Activated T-cell treated with anti-CD3 and anti-CD28 coated beads, Interleukin-2, amount 50 U/mL, for 24 hours (primary cell): ENCODE measurements around the gene HSD17B12.

Experiments used
- DNase-seq: peaks from one replicate; pipeline ENCODE4 v3.0.0-alpha.2; 2020
- H3K27ac Mint-ChIP-seq: 2 replicates; pipeline ENCODE4 v1.8.0; 2020; ENCODE audit warnings: mild to moderate bottlenecking, mixed read lengths
- H3K27me3 Mint-ChIP-seq: 2 replicates; pipeline ENCODE4 v1.8.0; 2020; ENCODE audit warnings: mixed read lengths
- H3K36me3 Mint-ChIP-seq: 2 replicates; pipeline ENCODE4 v1.8.0; 2020; ENCODE audit warnings: low read depth, mixed read lengths
- H3K4me1 Mint-ChIP-seq: 2 replicates; pipeline ENCODE4 v1.8.0; 2020; ENCODE audit warnings: low read depth, mixed read lengths
- H3K4me3 Mint-ChIP-seq: 2 replicates; pipeline ENCODE4 v1.8.0; 2020; ENCODE audit warnings: mild to moderate bottlenecking, moderate library complexity, mixed read lengths
- H3K9me3 Mint-ChIP-seq: 2 replicates; pipeline ENCODE4 v1.8.0; 2020; ENCODE audit warnings: mixed read lengths

The HSD17B12 gene

DNA sequence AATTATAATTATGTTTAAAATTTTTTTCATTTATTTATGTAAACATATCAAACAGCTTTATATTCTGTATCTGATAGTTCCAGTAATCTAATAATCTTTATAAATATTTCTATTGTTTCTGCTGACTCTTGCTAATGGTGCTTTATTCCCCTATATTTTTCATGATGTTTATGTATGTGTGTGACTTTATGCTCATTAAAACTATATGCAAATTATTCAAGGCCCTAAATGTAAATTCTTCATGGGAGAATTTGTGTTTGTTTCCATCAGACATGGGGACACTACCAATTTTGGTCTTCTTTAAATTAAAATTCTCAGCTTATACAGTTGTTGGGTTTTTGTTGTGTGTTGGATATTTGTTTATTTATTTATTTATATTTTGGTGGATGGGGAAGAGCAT, 186.4 kb downstream of the HSD17B12 start:
- peaks cover 36% of the 10 kb centered on the region for H3K27me3 Mint-ChIP-seq
- H3K36me3 Mint-ChIP-seq, result no peaks in the 10 kb centered on the region
- no peak for DNase-seq
- H3K9me3 Mint-ChIP-seq, result peaks cover 4% of the 10 kb centered on the region
- H3K27ac Mint-ChIP-seq, result no peak overlapping the region
- peaks cover 31% of the 10 kb centered on the region for H3K4me1 Mint-ChIP-seq
- H3K4me3 Mint-ChIP-seq, result no peak overlapping the region

DNA sequence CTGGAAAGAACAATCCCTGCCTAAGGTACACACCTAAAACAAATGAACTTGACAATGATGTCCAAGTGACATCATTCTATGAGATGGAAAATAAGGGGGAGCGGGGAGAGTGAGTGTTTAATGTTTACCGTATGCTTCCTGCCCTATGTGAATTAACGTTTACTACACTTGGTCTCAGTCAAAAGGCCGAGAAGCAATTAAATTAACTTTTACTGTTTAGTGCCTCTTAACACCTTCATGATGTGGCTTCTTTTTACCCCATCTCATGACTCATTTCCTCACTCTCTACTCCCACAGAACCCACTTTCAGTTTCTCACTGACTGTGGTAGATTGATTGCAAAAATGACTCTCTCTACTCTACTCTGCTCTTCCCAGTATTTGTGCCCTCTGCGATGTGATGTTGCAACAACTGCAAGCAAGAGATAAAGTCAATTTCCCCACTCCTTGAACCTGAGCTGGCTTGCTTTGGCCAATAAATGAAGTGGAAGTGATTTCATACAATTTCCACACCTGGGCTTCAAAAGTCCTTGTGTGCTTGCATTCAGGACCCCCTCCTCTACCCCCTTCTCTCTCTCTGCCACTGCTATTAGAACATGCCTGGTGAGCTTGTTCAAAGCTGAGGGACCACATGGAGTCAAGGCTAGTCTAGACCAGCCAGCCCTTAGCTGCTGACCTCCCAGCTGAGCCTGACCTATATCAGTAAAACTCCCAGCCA, 188.5 kb downstream of the HSD17B12 start:
- DNase-seq, result peak; percentile 52

GRCh38 chr11:43871051-43871450, 190.5 kb downstream of the HSD17B12 start:
- Mint-ChIP-seq H3K27ac (no peak overlapping the region), H3K4me3 (no peak overlapping the region), H3K27me3 (peaks cover 49% of the 10 kb centered on the region), H3K36me3 (no peaks in the 10 kb centered on the region), H3K9me3 (no peaks in the 10 kb centered on the region), H3K4me1 (peaks cover 31% of the 10 kb centered on the region)
- DNase-seq, result no peak

More for the DNA sequence above, 188.5 kb downstream of the HSD17B12 start:
- Mint-ChIP-seq H3K27ac (peak overlapping the region; percentile 86), H3K27me3 (peaks cover 51% of the 10 kb centered on the region), H3K36me3 (no peaks in the 10 kb centered on the region), H3K4me1 (peaks cover 31% of the 10 kb centered on the region), H3K9me3 (no peaks in the 10 kb centered on the region), H3K4me3 (peak overlapping the region; percentile 12)

DNA sequence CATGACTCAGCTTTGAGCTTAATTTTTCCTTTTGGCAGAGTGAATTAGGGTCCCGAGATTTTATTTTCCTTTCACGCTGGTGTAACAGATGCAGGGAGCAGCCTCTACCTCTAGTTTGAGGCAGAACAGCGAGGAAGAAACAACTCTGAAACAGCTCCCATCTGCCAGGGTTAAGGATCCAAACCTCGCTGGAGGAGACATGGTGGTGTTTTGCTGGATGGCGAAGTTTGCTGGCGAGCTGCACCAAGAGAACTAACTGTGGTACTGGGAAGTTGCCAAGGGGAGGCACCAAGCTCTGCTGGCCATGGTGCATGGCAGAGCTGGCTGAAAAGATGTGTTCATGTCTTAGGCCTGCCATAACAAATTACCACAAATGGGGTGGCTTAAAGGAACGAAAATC, 192.5 kb downstream of the HSD17B12 start:
- no peaks in the 10 kb centered on the region for H3K36me3 Mint-ChIP-seq
- no peak for DNase-seq
- peaks cover 60% of the 10 kb centered on the region for H3K27me3 Mint-ChIP-seq
- peaks cover 23% of the 10 kb centered on the region for H3K4me1 Mint-ChIP-seq
- no peaks in the 10 kb centered on the region for H3K9me3 Mint-ChIP-seq
- no peak overlapping the region for H3K27ac Mint-ChIP-seq
- H3K4me3 Mint-ChIP-seq, result no peak overlapping the region

DNA sequence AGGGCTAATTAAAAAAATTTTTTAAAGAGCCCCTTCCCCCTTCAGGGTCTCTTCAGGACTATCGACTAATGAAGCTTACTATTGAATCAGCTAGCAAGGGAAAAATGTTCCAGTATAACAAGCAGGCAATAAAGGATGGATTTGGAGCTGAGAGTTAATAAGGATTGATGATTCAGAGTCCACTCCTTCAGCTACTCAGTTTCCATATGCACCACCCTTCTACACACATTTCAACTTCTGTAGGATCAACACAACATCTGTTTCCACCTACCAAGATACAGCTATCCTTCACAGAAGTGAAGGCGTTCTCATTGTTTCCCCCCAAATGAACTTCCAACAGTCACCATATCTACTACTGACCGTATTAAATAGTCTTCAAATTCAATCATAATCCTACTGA, 193.5 kb downstream of the HSD17B12 start:
- Mint-ChIP-seq H3K4me3 (no peak overlapping the region), H3K36me3 (no peaks in the 10 kb centered on the region), H3K27ac (no peak overlapping the region), H3K9me3 (no peaks in the 10 kb centered on the region), H3K4me1 (peaks cover 13% of the 10 kb centered on the region), H3K27me3 (peaks cover 63% of the 10 kb centered on the region)
- DNase-seq, result no peak

DNA sequence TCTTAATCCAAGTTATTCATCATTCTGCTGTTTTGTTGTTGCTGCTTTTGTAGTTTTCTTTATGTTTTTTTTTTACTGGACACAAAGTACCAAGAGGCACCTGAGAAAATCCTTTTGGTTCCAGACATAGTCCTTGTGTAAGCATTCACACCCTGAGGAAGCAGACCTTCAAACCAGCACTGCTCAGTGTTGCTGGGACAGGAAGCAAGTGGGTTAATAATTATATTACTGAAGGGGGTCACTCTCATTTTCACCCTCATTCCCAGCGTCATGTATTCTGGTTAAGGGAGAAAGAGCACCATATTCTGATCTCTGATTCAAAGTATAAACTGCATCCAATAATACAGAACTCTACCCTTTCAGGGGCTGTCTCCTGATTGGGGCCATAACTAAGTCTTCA, 194.2 kb downstream of the HSD17B12 start:
- peaks cover 63% of the 10 kb centered on the region for H3K27me3 Mint-ChIP-seq
- H3K27ac Mint-ChIP-seq, result no peak overlapping the region
- H3K4me3 Mint-ChIP-seq, result no peak overlapping the region
- H3K4me1 Mint-ChIP-seq, result peaks cover 9% of the 10 kb centered on the region
- DNase-seq, result no peak
- no peaks in the 10 kb centered on the region for H3K9me3 Mint-ChIP-seq
- no peaks in the 10 kb centered on the region for H3K36me3 Mint-ChIP-seq

- Mint-ChIP-seq H3K27ac (peak overlapping the region; percentile 92), H3K4me1 (peaks cover 30% of the 10 kb centered on the region), H3K9me3 (peaks cover 3% of the 10 kb centered on the region), H3K4me3 (peak overlapping the region; percentile 98), H3K27me3 (peaks cover 23% of the 10 kb centered on the region), H3K36me3 (peaks cover 35% of the 10 kb centered on the region)
- no peak for DNase-seq
Observed at GRCh38 chr11:43879789-43880639, 199.5 kb downstream of the HSD17B12 start.

DNA sequence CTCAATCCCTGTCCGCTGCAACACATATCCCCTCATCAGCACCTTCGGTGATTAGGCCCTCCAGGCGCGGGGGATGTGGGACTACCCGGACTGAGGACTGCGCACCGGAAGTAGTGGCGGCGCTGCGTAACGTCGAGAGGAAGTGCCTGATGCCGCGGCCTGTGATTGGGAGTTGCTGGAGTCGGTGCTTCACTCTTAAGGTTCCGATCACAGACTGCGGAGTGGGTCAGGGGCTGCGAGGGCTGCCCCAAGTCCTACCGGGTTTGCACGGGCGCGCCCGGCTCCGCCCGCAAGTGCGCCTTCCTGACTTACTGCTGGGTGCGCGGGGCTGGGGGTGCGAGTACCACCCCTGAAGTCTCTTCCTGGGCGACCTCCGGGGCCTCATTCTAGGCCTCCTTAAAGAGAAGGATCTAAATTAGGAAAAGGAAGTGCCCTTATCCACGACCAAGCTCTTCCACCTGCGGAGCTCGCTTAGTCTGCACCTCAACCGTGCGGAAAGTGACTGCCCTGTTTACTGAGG, 200.2 kb downstream of the HSD17B12 start, which contains the start of gene ALKBH3:
ALKBH3 (plus strand) TSS at position 192 of the 520 bp plus-strand sequence. CDS start 1,822 bp downstream, outside the sequence.
- peaks cover 3% of the 10 kb centered on the region for H3K9me3 Mint-ChIP-seq
- H3K27ac Mint-ChIP-seq, result peak within 1 kb of the TSS; percentile 92
- H3K4me3 Mint-ChIP-seq, result peak within 1 kb of the TSS; percentile 98
- H3K4me1 Mint-ChIP-seq, result peaks cover 30% of the 10 kb centered on the region
- H3K27me3 Mint-ChIP-seq, result peaks cover 16% of the 10 kb centered on the region
- H3K36me3 Mint-ChIP-seq, result peaks cover 42% of the 10 kb centered on the region
- peak; percentile 94 for DNase-seq

DNA sequence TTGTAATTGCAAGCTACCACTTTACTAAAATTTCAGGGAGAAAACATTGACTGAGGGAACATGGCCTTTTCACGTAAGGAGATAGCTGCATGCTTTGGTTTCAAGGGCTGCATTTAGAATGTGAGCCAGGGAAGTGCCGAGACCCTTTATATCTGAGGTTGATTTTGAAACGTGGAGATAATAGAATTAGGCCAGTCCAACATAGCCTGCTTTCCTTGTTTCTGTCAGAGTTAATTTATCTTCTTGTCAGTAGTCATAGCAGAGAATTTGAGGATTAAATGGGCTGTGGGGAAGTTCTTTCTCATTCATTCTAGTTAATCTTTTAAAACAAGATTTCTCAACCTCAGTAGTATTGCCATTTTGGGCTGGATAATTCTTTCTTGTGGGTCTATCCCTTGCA, 212.3 kb downstream of the HSD17B12 start:
- H3K36me3 Mint-ChIP-seq, result peaks cover 95% of the 10 kb centered on the region
- no peaks in the 10 kb centered on the region for H3K27me3 Mint-ChIP-seq
- no peak overlapping the region for H3K27ac Mint-ChIP-seq
- no peaks in the 10 kb centered on the region for H3K9me3 Mint-ChIP-seq
- DNase-seq, result no peak
- no peak overlapping the region for H3K4me3 Mint-ChIP-seq
- peaks cover 2% of the 10 kb centered on the region for H3K4me1 Mint-ChIP-seq

GRCh38 chr11:43894546-43894945, 214.0 kb downstream of the HSD17B12 start:
- H3K36me3 Mint-ChIP-seq, result peaks cover 96% of the 10 kb centered on the region
- no peak overlapping the region for H3K27ac Mint-ChIP-seq
- H3K4me1 Mint-ChIP-seq, result peaks cover 2% of the 10 kb centered on the region
- DNase-seq, result no peak
- no peaks in the 10 kb centered on the region for H3K27me3 Mint-ChIP-seq
- no peaks in the 10 kb centered on the region for H3K9me3 Mint-ChIP-seq
- H3K4me3 Mint-ChIP-seq, result no peak overlapping the region

- Mint-ChIP-seq H3K4me1 (no peaks in the 10 kb centered on the region), H3K36me3 (peaks cover 92% of the 10 kb centered on the region), H3K4me3 (no peak overlapping the region), H3K9me3 (no peaks in the 10 kb centered on the region), H3K27ac (no peak overlapping the region), H3K27me3 (no peaks in the 10 kb centered on the region)
- no peak for DNase-seq
Observed at GRCh38 chr11:43895601-43896000, 215.1 kb downstream of the HSD17B12 start.

DNA sequence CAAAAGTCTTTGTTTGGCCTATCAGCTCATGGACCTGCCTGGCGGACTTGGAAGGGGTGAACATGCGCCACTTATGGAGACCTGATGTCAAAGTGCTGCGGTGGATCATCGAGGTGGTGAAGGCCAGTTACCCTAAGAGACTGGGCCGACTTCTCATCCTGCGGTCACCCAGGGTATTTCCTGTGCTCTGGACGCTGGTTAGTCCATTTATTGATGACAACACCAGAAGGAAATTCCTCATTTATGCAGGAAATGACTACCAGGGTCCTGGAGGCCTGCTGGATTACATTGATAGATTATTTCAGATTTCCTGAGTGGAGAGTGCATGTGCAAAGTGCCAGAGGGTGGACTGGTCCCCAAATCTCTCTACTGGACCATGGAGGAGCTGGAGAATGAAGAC, 218.0 kb downstream of the HSD17B12 start:
- Mint-ChIP-seq H3K36me3 (peaks cover 93% of the 10 kb centered on the region), H3K9me3 (no peaks in the 10 kb centered on the region), H3K4me3 (no peak overlapping the region), H3K4me1 (no peaks in the 10 kb centered on the region), H3K27ac (no peak overlapping the region), H3K27me3 (no peaks in the 10 kb centered on the region)
- DNase-seq, result no peak

DNA sequence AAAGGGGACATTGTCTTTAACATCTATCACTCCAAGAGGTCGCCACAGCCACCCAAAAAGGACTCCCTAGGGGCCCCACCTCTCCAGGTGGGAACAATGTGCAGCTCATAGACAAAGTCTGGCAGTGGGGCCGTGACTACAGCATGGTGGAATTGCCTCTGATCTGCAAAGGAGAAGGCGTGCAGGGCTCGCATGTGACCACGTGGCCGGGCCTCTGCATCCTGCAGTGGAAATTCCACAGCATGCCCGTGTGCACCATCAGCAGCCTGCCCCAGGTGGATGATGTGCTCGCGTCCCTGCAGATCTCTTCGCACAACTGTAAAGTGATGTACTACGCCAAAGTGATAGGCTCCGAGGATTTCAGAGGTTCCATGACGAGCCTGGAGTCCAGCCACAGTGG, 218.6 kb downstream of the HSD17B12 start:
- peaks cover 93% of the 10 kb centered on the region for H3K36me3 Mint-ChIP-seq
- H3K4me3 Mint-ChIP-seq, result no peak overlapping the region

DNA sequence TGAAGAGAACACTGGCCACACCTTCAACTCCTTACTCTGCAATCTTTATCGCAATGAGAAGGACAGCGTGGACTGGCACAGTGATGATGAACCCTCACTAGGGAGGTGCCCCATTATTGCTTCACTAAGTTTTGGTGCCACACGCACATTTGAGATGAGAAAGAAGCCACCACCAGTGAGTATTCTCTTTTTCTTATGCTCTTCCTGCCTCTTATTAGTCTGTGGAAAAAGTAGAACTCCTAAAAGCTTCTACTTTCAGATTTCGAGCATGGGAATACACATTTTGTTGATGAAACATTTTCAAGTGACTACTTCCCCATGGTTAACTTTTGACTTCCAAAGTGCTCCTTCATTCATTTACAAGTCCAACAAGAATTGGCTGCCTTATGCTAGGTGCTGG, 221.0 kb downstream of the HSD17B12 start:
- Mint-ChIP-seq H3K27me3 (no peaks in the 10 kb centered on the region), H3K36me3 (peaks cover 88% of the 10 kb centered on the region), H3K27ac (no peak overlapping the region)

More for the DNA sequence above, 218.6 kb downstream of the HSD17B12 start:
- Mint-ChIP-seq H3K27me3 (no peaks in the 10 kb centered on the region), H3K27ac (no peak overlapping the region), H3K4me1 (no peaks in the 10 kb centered on the region), H3K9me3 (no peaks in the 10 kb centered on the region)
- DNase-seq, result no peak

DNA sequence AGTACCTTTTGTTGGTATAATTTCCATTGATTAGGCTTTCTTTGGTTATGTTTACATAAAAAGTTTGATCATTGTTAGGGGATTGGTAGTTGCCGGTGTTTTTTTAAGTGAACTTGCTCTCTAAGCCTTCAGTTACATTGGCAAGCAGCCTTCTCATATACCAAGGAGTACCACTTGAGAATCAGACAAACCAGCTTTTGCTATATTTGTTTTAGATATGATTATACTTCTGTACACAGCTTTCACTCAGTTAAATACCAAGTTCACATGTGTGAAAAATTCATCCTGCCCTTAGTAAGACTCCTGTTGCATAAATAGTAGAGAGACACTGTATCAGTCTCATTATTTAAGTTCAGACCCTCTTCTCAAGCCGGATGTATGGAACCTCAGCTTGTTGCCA, 222.5 kb downstream of the HSD17B12 start:
- DNase-seq, result no peak
- no peak overlapping the region for H3K4me3 Mint-ChIP-seq
- no peaks in the 10 kb centered on the region for H3K27me3 Mint-ChIP-seq
- no peak overlapping the region for H3K27ac Mint-ChIP-seq
- peaks cover 23% of the 10 kb centered on the region for H3K4me1 Mint-ChIP-seq
- H3K9me3 Mint-ChIP-seq, result no peaks in the 10 kb centered on the region
- peaks cover 89% of the 10 kb centered on the region for H3K36me3 Mint-ChIP-seq

More for the DNA sequence above, 221.0 kb downstream of the HSD17B12 start:
- no peak overlapping the region for H3K4me3 Mint-ChIP-seq
- DNase-seq, result no peak
- H3K4me1 Mint-ChIP-seq, result peaks cover 11% of the 10 kb centered on the region
- no peaks in the 10 kb centered on the region for H3K9me3 Mint-ChIP-seq
